MG63 (cell line): Measurements from ENCODE around the gene LIN37. TPM values are rescaled to one million over a fixed set of nuclear protein-coding genes. Genes with fewer than 3 reads are reported as not detected.

Experiments
- DNase-seq: peaks from one replicate; pipeline ENCODE4 v3.0.0-alpha.2; 2020
- H3K27me3 ChIP-seq: fragments of 250-450 bp; sonication (Bioruptor Pico); 2 replicates; pipeline ENCODE4 v1.5.1; 2020; ENCODE audit warnings: mild to moderate bottlenecking, moderate library complexity
- H3K36me3 ChIP-seq: fragments of 250-450 bp; sonication (Bioruptor Pico); 2 replicates; pipeline ENCODE4 v1.5.1; 2020; ENCODE audit warnings: mild to moderate bottlenecking, moderate library complexity
- H3K4me3 ChIP-seq: fragments of 250-450 bp; sonication (Bioruptor Pico); 2 replicates; pipeline ENCODE4 v1.5.1; 2020; ENCODE audit warnings: mild to moderate bottlenecking, moderate library complexity
- H3K9me3 ChIP-seq: fragments of 250-450 bp; sonication (Bioruptor Pico); 2 replicates; pipeline ENCODE4 v1.5.1; 2020; ENCODE audit warnings: mild to moderate bottlenecking, moderate library complexity
- total RNA-seq: library from RNA; depleted of rRNA; stranded (reverse); fragments of >200 nt; shearing (Covaris generic); gene quantifications from 2 replicates; pipeline ENCODE4 v1.2.3, GENCODE V29; 2014; ENCODE audit warnings: low replicate concordance

The LIN37 gene
- total RNA-seq, 1 experiment from 2014 or later, result 4.1 TPM

- no peak for DNase-seq
- no peaks in the 10 kb centered on the region for H3K9me3 ChIP-seq
- no peak overlapping the region for H3K4me3 ChIP-seq
- no peaks in the 10 kb centered on the region for H3K27me3 ChIP-seq
- peaks cover 9% of the 10 kb centered on the region for H3K36me3 ChIP-seq
Observed at GRCh38 chr19:35773020-35773806, 24.8 kb downstream of the LIN37 start.

- peaks cover 4% of the 10 kb centered on the region for H3K36me3 ChIP-seq
- H3K9me3 ChIP-seq, result no peaks in the 10 kb centered on the region
- H3K27me3 ChIP-seq, result no peaks in the 10 kb centered on the region
- no peak for DNase-seq
- peak overlapping the region; percentile 66 for H3K4me3 ChIP-seq
Observed at GRCh38 chr19:35774274-35775045, 26.1 kb downstream of the LIN37 start.

GRCh38 chr19:35775046-35775297 is 26.6 kb downstream of the LIN37 start:
- no peak for DNase-seq
- Histone ChIP-seq H3K9me3 (no peaks in the 10 kb centered on the region), H3K4me3 (peak overlapping the region; percentile 66)

GRCh38 chr19:35775298-35776101 is 27.1 kb downstream of the LIN37 start, which contains the start of gene ARHGAP33:
Gene ARHGAP33, plus strand, starts transcription at chr19:35775564. Its CDS starts 95 bp downstream, at chr19:35775659.
- no peaks in the 10 kb centered on the region; the same call in 1 of the 2 replicates for H3K36me3 ChIP-seq
- H3K27me3 ChIP-seq, result no peaks in the 10 kb centered on the region
- peak; percentile 97 for DNase-seq
- H3K9me3 ChIP-seq, result no peaks in the 10 kb centered on the region
- H3K4me3 ChIP-seq, result peak within 1 kb of the TSS; percentile 66

More at GRCh38 chr19:35775046-35775297, 26.6 kb downstream of the LIN37 start:
- H3K27me3 ChIP-seq, result no peaks in the 10 kb centered on the region
- peaks cover under 1% of the 10 kb centered on the region for H3K36me3 ChIP-seq

- no peak for DNase-seq
- Histone ChIP-seq H3K36me3 (no peaks in the 10 kb centered on the region; the same call in 1 of the 2 replicates), H3K4me3 (peak overlapping the region; percentile 66), H3K9me3 (no peaks in the 10 kb centered on the region), H3K27me3 (no peaks in the 10 kb centered on the region)
Observed at GRCh38 chr19:35776102-35776788, 27.9 kb downstream of the LIN37 start.

GRCh38 chr19:35777086-35777841 is 28.9 kb downstream of the LIN37 start:
- Histone ChIP-seq H3K27me3 (no peaks in the 10 kb centered on the region), H3K4me3 (no peak overlapping the region)
- no peak for DNase-seq

GRCh38 chr19:35777961-35778360 is 29.6 kb downstream of the LIN37 start:
- H3K4me3 ChIP-seq, result no peak overlapping the region
- H3K9me3 ChIP-seq, result no peaks in the 10 kb centered on the region
- no peaks in the 10 kb centered on the region for H3K27me3 ChIP-seq
- H3K36me3 ChIP-seq, result peaks cover 3% of the 10 kb centered on the region
- no peak for DNase-seq

More at GRCh38 chr19:35777086-35777841, 28.9 kb downstream of the LIN37 start:
- Histone ChIP-seq H3K9me3 (no peaks in the 10 kb centered on the region), H3K36me3 (peaks cover under 1% of the 10 kb centered on the region)

- Histone ChIP-seq H3K27me3 (no peaks in the 10 kb centered on the region), H3K36me3 (peaks cover 3% of the 10 kb centered on the region), H3K9me3 (no peaks in the 10 kb centered on the region), H3K4me3 (no peak overlapping the region)
- no peak for DNase-seq
Observed at GRCh38 chr19:35779033-35779432, 30.7 kb downstream of the LIN37 start.

- DNase-seq, result no peak
- H3K9me3 ChIP-seq, result no peaks in the 10 kb centered on the region
- H3K36me3 ChIP-seq, result peaks cover 3% of the 10 kb centered on the region
Observed at GRCh38 chr19:35780058-35780457, 31.7 kb downstream of the LIN37 start.

GRCh38 chr19:35780717-35781116 is 32.3 kb downstream of the LIN37 start:
- Histone ChIP-seq H3K4me3 (no peak overlapping the region), H3K27me3 (no peaks in the 10 kb centered on the region), H3K36me3 (peaks cover 3% of the 10 kb centered on the region), H3K9me3 (no peaks in the 10 kb centered on the region)
- no peak for DNase-seq

More at GRCh38 chr19:35780058-35780457, 31.7 kb downstream of the LIN37 start:
- Histone ChIP-seq H3K4me3 (no peak overlapping the region), H3K27me3 (no peaks in the 10 kb centered on the region)

GRCh38 chr19:35781650-35782049 is 33.3 kb downstream of the LIN37 start:
- Histone ChIP-seq H3K9me3 (no peaks in the 10 kb centered on the region), H3K36me3 (peaks cover 3% of the 10 kb centered on the region), H3K27me3 (no peaks in the 10 kb centered on the region), H3K4me3 (no peak overlapping the region)
- DNase-seq, result no peak

GRCh38 chr19:35782589-35782988 is 34.2 kb downstream of the LIN37 start:
- H3K36me3 ChIP-seq, result peaks cover 3% of the 10 kb centered on the region

GRCh38 chr19:35783469-35784434 is 35.4 kb downstream of the LIN37 start:
- no peak overlapping the region for H3K4me3 ChIP-seq
- H3K36me3 ChIP-seq, result peaks cover 3% of the 10 kb centered on the region
- H3K9me3 ChIP-seq, result no peaks in the 10 kb centered on the region
- H3K27me3 ChIP-seq, result no peaks in the 10 kb centered on the region
- DNase-seq, result no peak

More at GRCh38 chr19:35782589-35782988, 34.2 kb downstream of the LIN37 start:
- DNase-seq, result no peak
- no peak overlapping the region for H3K4me3 ChIP-seq
- no peaks in the 10 kb centered on the region for H3K27me3 ChIP-seq
- no peaks in the 10 kb centered on the region for H3K9me3 ChIP-seq

- Histone ChIP-seq H3K36me3 (peaks cover 3% of the 10 kb centered on the region), H3K4me3 (no peak overlapping the region), H3K27me3 (no peaks in the 10 kb centered on the region), H3K9me3 (no peaks in the 10 kb centered on the region)
- DNase-seq, result no peak
Observed at GRCh38 chr19:35784503-35785338, 36.3 kb downstream of the LIN37 start.
